ENCODE results near the gene C10orf95.

Gene C10orf95

GRCh38 chr10:102421507-102421756 is 29.9 kb downstream of the C10orf95 start:
- TF ChIP-seq CTCF (IDR thresholded peaks at IDR 0.05), result no peak

GRCh38 chr10:102420714-102421506 is 30.4 kb downstream of the C10orf95 start, which contains the start of gene FBXL15:
TSS of gene FBXL15 (plus strand) at chr10:102420836. CDS start at chr10:102421130, 294 bp downstream.
- no peak for TF ChIP-seq CTCF (IDR thresholded peaks at IDR 0.05)

GRCh38 chr10:102420181-102420713 is 31.1 kb downstream of the C10orf95 start:
- TF ChIP-seq CTCF (IDR thresholded peaks at IDR 0.05), result no peak

- no peak for TF ChIP-seq CTCF (IDR thresholded peaks at IDR 0.05)
These were observed 31.8 kb downstream of the C10orf95 start for GRCh38 chr10:102419269-102420180.

GRCh38 chr10:102418622-102419268 is 32.6 kb downstream of the C10orf95 start, which contains the start of gene PSD:
TSS of gene PSD (minus strand) at chr10:102418785. CDS start at chr10:102417038, 1,747 bp downstream.
- TF ChIP-seq CTCF (IDR thresholded peaks at IDR 0.05), result no peak

- no peak for TF ChIP-seq CTCF (IDR thresholded peaks at IDR 0.05)
These were observed 34.6 kb downstream of the C10orf95 start for GRCh38 chr10:102416695-102417094.

GRCh38 chr10:102416283-102416682 is 35.1 kb downstream of the C10orf95 start:
- TF ChIP-seq CTCF (IDR thresholded peaks at IDR 0.05), result no peak

All from LNCAP (cell line).